Endodermal cell (in vitro differentiated cells): ENCODE measurements around the gene ZNF594. TPM values are rescaled to one million over a fixed set of nuclear protein-coding genes. Genes with fewer than 3 reads are reported as not detected.
"Not testable (repeated sequence)": the region's sequence is repeated elsewhere in the genome, so short reads cannot be mapped to it uniquely, and the experiment has no call there.

Source experiments
- DNase-seq: peaks from one replicate; pipeline ENCODE4 v3.0.0-alpha.2; 2017
- H3K27ac ChIP-seq: 2 replicates; pipeline ENCODE4 v1.5.1; 2013; ENCODE audit warnings: mild to moderate bottlenecking, low read depth, low read length, moderate library complexity
- H3K27me3 ChIP-seq: 2 replicates; pipeline ENCODE4 v1.6.1; 2013; ENCODE audit warnings: mild to moderate bottlenecking, low read length, moderate library complexity; ENCODE audit not compliant: insufficient read depth, control insufficient read depth, poor library complexity, severe bottlenecking
- H3K36me3 ChIP-seq: 2 replicates; pipeline ENCODE4 v1.7.0; 2013; ENCODE audit warnings: mild to moderate bottlenecking, low read length, moderate library complexity; ENCODE audit not compliant: control insufficient read depth, insufficient read depth
- H3K4me1 ChIP-seq: one replicate; pipeline ENCODE4 v1.7.0; 2013; ENCODE audit warnings: low read length; ENCODE audit not compliant: control insufficient read depth, insufficient read depth
- H3K4me3 ChIP-seq: 2 replicates; pipeline ENCODE4 v1.5.1; 2013; ENCODE audit warnings: mild to moderate bottlenecking, low read length, moderate library complexity
- H3K9ac ChIP-seq: 2 replicates; pipeline ENCODE4 v1.6.1; 2013; ENCODE audit warnings: mild to moderate bottlenecking, low read length, moderate library complexity; ENCODE audit not compliant: poor library complexity, severe bottlenecking; ENCODE audit errors: extremely low read depth
- H3K9me3 ChIP-seq: 2 replicates; pipeline ENCODE4 v1.6.1; 2013; ENCODE audit warnings: mild to moderate bottlenecking, low read length, moderate library complexity; ENCODE audit not compliant: control insufficient read depth
- H3K27ac Mint-ChIP-seq: 2 replicates; pipeline ENCODE4 v1.8.0; 2020; ENCODE audit warnings: mixed read lengths
- H3K27me3 Mint-ChIP-seq: 2 replicates; pipeline ENCODE4 v1.8.0; 2021; ENCODE audit warnings: mild to moderate bottlenecking, mixed read lengths; ENCODE audit not compliant: insufficient read depth
- H3K36me3 Mint-ChIP-seq: 2 replicates; pipeline ENCODE4 v1.8.0; 2020; ENCODE audit warnings: low read depth, mixed read lengths
- H3K4me1 Mint-ChIP-seq: 2 replicates; pipeline ENCODE4 v1.8.0; 2020; ENCODE audit warnings: mixed read lengths
- H3K4me3 Mint-ChIP-seq: 2 replicates; pipeline ENCODE4 v1.8.0; 2020; ENCODE audit warnings: mild to moderate bottlenecking, moderate library complexity, mixed read lengths
- H3K9me3 Mint-ChIP-seq: 2 replicates; pipeline ENCODE4 v1.8.0; 2020; ENCODE audit warnings: mild to moderate bottlenecking, mixed read lengths
- CTCF ChIP-seq: fragments of 200-600 bp; sonication (generic); conservative IDR thresholded peaks from 2 replicates; pipeline ENCODE4 v1.5.0; 2021; ENCODE audit warnings: antibody characterized with exemption, mild to moderate bottlenecking
- WGBS, 2 experiments: methylation state at CpG; one replicate each; pipeline versions ENCODE4 v1.1.5 to v1.1.7; 2013; ENCODE audit warnings: missing lambda C conversion rate in 2 of 2, mixed read lengths in 1 of 2; ENCODE audit not compliant: insufficient coverage in 1 of 2, insufficient read length in 1 of 2; 5-methylcytosine and 5-hydroxymethylcytosine counted together
- total RNA-seq, 2 donors: library from RNA; stranded (reverse); fragmentation: NEBNext Ultra II Directional in 1 of 2; extraction: Animal tissue kit (Norgen Biotek cat#: 25700) in 1 of 2; gene quantifications; 2 replicates in 1 of 2; 3 replicates in 1 of 2; pipeline ENCODE4 v1.2.1, GENCODE V29; 2021

Gene ZNF594
- total RNA-seq, 2 donors from 2014 or later: 13.9 to 15.5 TPM

DNA sequence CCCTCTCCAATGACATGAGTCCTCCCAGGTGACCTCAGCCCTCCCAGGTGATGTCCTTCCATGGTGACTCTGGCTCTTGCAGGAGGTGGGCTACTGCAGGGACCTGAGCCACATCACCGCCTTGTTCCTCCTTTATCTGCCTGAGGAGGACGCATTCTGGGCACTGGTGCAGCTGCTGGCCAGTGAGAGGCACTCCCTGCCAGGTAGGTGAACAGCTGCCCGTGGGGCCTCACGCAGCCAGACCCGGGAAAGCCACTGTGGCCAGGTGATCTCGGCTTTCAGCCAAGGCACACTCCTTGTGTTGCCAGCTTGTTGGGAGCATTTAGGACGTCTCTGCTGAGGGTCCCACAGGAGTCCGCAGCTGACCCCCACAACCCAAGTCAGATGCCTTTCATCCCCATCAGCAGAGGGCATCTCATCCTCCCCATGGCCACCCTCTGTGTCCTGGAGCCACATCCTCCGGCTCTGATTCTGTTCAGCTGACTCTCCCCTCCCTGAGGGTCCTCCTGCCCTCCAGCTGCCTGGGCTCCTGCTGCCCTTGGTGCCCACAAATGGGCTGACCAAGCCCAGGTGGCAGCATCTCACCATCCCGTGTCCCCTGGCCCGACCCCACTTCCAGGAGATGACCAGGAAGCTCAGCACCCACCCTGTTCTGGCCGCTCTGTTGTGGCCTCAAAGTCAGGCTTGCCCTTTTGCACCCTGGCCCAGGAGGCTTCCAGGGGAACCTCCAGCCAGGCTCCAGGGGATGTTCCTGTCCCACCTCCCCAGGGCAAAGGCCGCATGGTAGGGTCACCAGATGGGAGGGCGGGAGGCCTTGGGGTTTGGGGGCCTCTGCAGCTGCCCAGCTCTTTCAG lies 55.7 kb downstream of the ZNF594 start:
- TF ChIP-seq CTCF: no peak
- Mint-ChIP-seq H3K4me3 (no peak overlapping the region), H3K36me3 (no peaks in the 10 kb centered on the region), H3K27ac (no peak overlapping the region), H3K4me1 (no peaks in the 10 kb centered on the region), H3K27me3 (peaks cover 32% of the 10 kb centered on the region), H3K9me3 (no peaks in the 10 kb centered on the region)
- H3K4me3 ChIP-seq: no peak overlapping the region
- H3K27me3 ChIP-seq: no peaks in the 10 kb centered on the region
- no peak overlapping the region for H3K27ac ChIP-seq
- WGBS, 2 experiments: 76 to 78% methylated on average over 8 to 14 of the region's 14 CpGs
- DNase-seq: no peak
- H3K9me3 ChIP-seq: no peaks in the 10 kb centered on the region
- no peaks in the 10 kb centered on the region for H3K36me3 ChIP-seq
- H3K4me1 ChIP-seq: no peaks in the 10 kb centered on the region
- no peak overlapping the region for H3K9ac ChIP-seq

- H3K4me1 Mint-ChIP-seq, H3K36me3 Mint-ChIP-seq, H3K4me1 ChIP-seq, H3K4me3 ChIP-seq, H3K9me3 Mint-ChIP-seq, H3K27me3 ChIP-seq, H3K36me3 ChIP-seq, H3K27ac Mint-ChIP-seq, DNase-seq, H3K27ac ChIP-seq, H3K9ac ChIP-seq, H3K4me3 Mint-ChIP-seq, H3K9me3 ChIP-seq: not testable (repeated sequence)
- WGBS, 2 experiments: 78 to 80% methylated on average over 4 to 8 of the region's 8 CpGs
- H3K27me3 Mint-ChIP-seq: peaks cover 34% of the 10 kb centered on the region
These were observed 56.4 kb downstream of the ZNF594 start for GRCh38 chr17:5135131-5135712.

DNA sequence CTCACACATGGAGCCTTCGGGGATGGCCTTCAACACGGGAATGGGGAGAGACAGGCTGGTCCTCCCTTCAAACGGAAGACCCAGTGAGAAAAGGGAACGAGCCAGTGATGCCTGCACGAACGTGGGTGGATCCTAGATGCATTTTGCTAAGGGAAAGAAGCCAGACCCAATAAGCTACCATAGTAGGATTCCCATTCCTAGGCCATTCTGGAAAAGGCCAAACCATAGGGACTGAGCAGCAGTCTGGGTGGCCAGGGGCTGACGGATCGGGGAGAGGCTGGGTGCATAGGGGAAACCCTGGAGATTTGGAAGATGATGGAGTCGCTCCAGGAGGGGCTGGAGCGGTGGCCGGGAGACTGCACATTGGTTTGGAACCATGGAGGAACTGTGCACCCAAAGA lies 57.1 kb downstream of the ZNF594 start:
- H3K4me1 ChIP-seq, H3K9me3 ChIP-seq, H3K27ac ChIP-seq, H3K4me3 Mint-ChIP-seq, H3K36me3 Mint-ChIP-seq, H3K9me3 Mint-ChIP-seq, H3K9ac ChIP-seq, H3K36me3 ChIP-seq, H3K27me3 ChIP-seq, DNase-seq, H3K4me3 ChIP-seq, H3K27ac Mint-ChIP-seq, H3K4me1 Mint-ChIP-seq: not testable (repeated sequence)
- peaks cover 38% of the 10 kb centered on the region for H3K27me3 Mint-ChIP-seq
- WGBS, 2 experiments: 81 to 86% methylated on average over 9 to 11 of the region's 11 CpGs

DNA sequence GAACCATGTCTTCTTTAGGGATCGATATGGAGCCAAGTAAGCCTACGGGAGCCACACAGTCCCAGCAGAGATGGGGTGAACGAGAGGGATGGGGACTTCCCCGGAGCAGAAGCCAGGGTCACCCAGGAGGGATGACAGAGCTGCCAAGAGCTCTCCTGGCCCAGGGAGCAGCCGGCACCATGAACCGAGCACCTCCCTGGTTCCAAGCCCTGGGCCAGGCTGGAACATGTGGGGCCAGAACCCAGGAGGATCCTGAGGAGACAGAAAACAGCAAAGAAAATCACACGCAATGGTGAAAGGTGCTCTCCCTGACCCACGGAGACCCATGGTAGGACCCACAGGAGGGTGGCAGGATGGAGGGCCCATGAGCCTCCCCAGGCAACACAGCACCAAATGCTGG lies 57.7 kb downstream of the ZNF594 start:
- H3K27ac Mint-ChIP-seq, H3K4me1 Mint-ChIP-seq, H3K9me3 Mint-ChIP-seq, H3K4me3 Mint-ChIP-seq, H3K27me3 ChIP-seq, H3K27ac ChIP-seq, H3K36me3 ChIP-seq, DNase-seq, H3K4me1 ChIP-seq, H3K9me3 ChIP-seq, H3K4me3 ChIP-seq, H3K9ac ChIP-seq, H3K36me3 Mint-ChIP-seq: not testable (repeated sequence)
- peaks cover 40% of the 10 kb centered on the region for H3K27me3 Mint-ChIP-seq
- 95 to 100% methylated on average over 5 to 8 of the region's 8 CpGs for WGBS, 2 experiments
